ENCODE data around the gene TMEM138.

The TMEM138 gene

GRCh38 chr11:61352038-61352437 is 10.1 kb upstream of the TMEM138 start:
- no peak overlapping the region for H3K27ac ChIP-seq
- TF ChIP-seq ZFX (IDR thresholded peaks at IDR 0.05): no peak
- TF ChIP-seq CTCF (conservative IDR thresholded peaks at IDR 0.05): no peak

DNA sequence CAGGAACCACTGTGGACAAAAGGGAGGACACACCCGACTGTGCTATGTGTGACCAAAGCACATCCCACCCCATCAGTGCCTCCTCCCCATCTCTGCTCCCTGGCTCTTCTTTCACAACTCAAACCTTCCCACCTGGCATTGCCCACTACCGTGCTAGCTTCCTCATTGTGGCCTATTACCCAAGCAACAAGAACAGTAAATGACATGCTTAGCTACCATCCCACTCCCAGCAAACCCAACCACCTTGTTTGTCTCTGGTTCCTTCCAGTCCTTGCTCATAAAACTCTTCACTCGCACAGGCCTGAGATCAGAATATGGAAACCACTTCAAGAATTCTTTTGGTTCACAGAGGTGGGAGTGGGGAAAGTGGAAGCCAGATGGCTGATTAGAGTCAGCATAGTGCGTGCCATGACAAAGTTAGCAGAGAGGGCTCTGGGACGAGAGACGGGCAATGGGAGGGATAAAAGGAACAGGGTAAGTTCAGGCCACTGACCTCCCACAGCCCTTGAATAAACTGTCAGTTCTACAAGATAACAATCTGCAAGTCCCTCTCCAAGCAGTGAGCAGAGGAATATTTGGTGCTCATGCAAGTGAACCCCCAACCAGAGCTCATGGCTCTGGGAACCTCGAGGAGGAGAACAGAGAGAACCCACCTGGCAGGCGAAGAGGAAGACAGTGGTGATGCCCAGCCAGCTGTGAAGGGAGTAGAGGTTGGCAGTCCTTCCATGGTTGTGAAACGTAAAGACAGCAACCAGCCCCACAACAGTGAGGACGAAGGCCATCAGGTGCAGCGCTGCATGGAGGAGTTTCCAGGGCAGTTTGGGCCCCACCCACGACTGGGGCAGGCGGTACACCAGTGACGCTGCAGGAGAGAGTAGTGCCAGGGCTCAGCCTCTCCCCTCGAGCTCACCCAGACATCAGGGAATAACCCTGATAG is 8.8 kb upstream of the TMEM138 start:
- TF ChIP-seq CTCF (conservative IDR thresholded peaks at IDR 0.05) (no peak), ZFX (IDR thresholded peaks at IDR 0.05) (no peak)
- H3K27ac ChIP-seq: no peak overlapping the region

DNA sequence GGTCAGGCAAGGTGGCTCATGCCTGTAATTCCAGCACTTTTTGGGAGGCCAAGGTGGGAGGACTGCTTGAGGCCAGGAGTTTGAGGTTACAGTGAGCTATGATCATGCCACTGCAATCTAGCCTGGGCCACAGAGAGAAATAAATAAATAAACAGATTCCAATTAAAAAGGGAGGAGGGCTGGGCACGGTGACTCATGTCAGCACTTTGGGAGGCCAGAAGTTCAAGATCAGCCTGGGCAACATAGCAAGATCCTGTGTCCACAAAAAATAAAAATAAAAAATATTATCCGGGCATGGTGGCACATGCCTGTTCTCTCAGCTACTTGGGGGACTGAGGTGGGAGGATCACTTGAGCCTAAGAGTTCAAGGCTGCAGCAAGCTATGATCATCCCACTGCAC is 8.0 kb upstream of the TMEM138 start:
- no peak overlapping the region for H3K27ac ChIP-seq
- TF ChIP-seq ZFX (IDR thresholded peaks at IDR 0.05) (no peak), CTCF (conservative IDR thresholded peaks at IDR 0.05) (no peak)

DNA sequence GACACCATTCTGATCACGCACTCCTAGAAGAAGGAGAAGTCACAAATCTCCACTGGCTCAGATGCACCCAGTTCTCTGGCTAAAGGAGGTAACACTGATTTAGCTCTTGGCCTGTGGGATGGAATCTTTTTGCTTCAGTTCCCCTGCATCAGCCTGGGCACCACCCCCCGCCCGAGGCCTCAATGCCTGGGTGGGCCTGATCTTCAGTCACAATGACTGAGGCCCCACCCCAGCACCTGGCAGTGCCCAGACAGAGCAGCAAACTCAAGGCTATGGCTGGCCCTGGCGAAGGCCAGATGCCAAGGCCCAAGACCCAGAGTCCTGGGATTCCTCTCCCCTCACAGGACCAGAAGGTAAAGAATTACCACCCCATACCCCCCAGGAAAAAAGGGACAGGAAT is 5.5 kb upstream of the TMEM138 start:
- H3K27ac ChIP-seq: no peak overlapping the region
- TF ChIP-seq CTCF (conservative IDR thresholded peaks at IDR 0.05) (no peak), ZFX (IDR thresholded peaks at IDR 0.05) (no peak)

GRCh38 chr11:61357233-61357893 is 4.8 kb upstream of the TMEM138 start:
- no peak for TF ChIP-seq ZFX (IDR thresholded peaks at IDR 0.05)
- H3K27ac ChIP-seq: no peak overlapping the region

GRCh38 chr11:61357894-61358239 is 4.3 kb upstream of the TMEM138 start:
- no peak overlapping the region for H3K27ac ChIP-seq
- TF ChIP-seq CTCF (conservative IDR thresholded peaks at IDR 0.05) (no peak), ZFX (IDR thresholded peaks at IDR 0.05) (no peak)

DNA sequence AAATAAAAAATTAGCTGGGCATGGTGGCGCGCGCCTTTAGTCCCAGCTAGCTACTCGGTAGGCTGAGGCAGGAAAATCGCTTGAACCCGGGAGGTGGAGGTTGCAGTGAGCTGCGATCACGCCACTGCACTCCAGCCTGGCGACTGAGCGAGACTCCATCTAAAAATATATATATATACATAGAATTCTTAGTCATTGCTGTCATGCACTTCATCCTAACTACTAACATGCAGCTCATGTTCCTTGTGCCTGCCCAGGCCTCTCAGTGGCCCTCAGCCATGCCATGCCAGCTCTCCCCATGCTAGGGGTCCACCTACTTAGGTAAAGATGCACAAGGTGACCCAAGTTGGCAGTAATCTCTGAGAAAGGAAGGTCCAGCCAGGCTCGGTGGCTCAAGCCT is 3.6 kb upstream of the TMEM138 start:
- H3K27ac ChIP-seq: no peak overlapping the region
- TF ChIP-seq ZFX (IDR thresholded peaks at IDR 0.05): no peak
- TF ChIP-seq CTCF (conservative IDR thresholded peaks at IDR 0.05): no peak
